GM23338 (cell line): ENCODE results near the gene TRIM37. TPM values are rescaled to one million over a fixed set of nuclear protein-coding genes. Genes with fewer than 3 reads are reported as not detected.

ENCODE experiments used
- ATAC-seq: fragments of 200-7000 bp; cut with Tn5 transposase; 3 replicates; pipeline ENCODE4 v1.9.1; 2020
- DNase-seq: peaks from one replicate; pipeline ENCODE4 v3.0.0-alpha.2; 2015; ENCODE audit warnings: low spot score
- H2AFZ ChIP-seq: fragments of 200-600 bp; sonication (generic); 2 replicates; pipeline ENCODE4 v1.8.0; 2016; ENCODE audit warnings: antibody characterized with exemption, mild to moderate bottlenecking, moderate library complexity
- H3F3A ChIP-seq: fragments of 200-600 bp; sonication (generic); replicated peaks from 2 replicates; pipeline ENCODE4 v1.8.0; 2017; ENCODE audit warnings: antibody characterized with exemption, mixed run types, low read depth
- H3K27ac ChIP-seq: fragments of 200-600 bp; sonication (generic); 2 replicates; pipeline ENCODE4 v1.6.1; 2016; ENCODE audit warnings: low read depth
- H3K27me3 ChIP-seq: fragments of 200-600 bp; sonication (generic); 2 replicates; pipeline ENCODE4 v1.8.0; 2016; ENCODE audit warnings: mild to moderate bottlenecking, mixed run types, moderate library complexity; ENCODE audit not compliant: insufficient read depth
- H3K36me3 ChIP-seq: fragments of 200-600 bp; sonication (generic); 2 replicates; pipeline ENCODE4 v1.8.0; 2016; ENCODE audit warnings: mild to moderate bottlenecking; ENCODE audit not compliant: insufficient read depth
- H3K4me1 ChIP-seq: fragments of 200-600 bp; sonication (generic); 2 replicates; pipeline ENCODE4 v1.8.0; 2016; ENCODE audit warnings: mild to moderate bottlenecking, moderate library complexity; ENCODE audit not compliant: insufficient read depth
- H3K4me2 ChIP-seq: fragments of 200-600 bp; sonication (generic); 2 replicates; pipeline ENCODE4 v1.7.1; 2017; ENCODE audit warnings: mixed run types
- H3K4me3 ChIP-seq: fragments of 200-600 bp; sonication (generic); 2 replicates; pipeline ENCODE4 v1.6.1; 2016; ENCODE audit warnings: mixed run types
- H3K79me2 ChIP-seq: fragments of 200-600 bp; sonication (generic); replicated peaks from 2 replicates; pipeline ENCODE4 v1.8.0; 2017; ENCODE audit warnings: mild to moderate bottlenecking; ENCODE audit not compliant: insufficient read depth
- H3K9me2 ChIP-seq: fragments of 200-600 bp; sonication (generic); 2 replicates; pipeline ENCODE4 v1.8.0; 2017; ENCODE audit not compliant: insufficient read depth
- H4K20me1 ChIP-seq: fragments of 200-600 bp; sonication (generic); replicated peaks from 2 replicates; pipeline ENCODE4 v1.8.0; 2017; ENCODE audit warnings: mild to moderate bottlenecking; ENCODE audit not compliant: insufficient read depth
- H3K27ac Mint-ChIP-seq: 2 replicates; pipeline ENCODE4 v1.8.0; 2020; ENCODE audit warnings: inconsistent platforms, mild to moderate bottlenecking, moderate library complexity, mixed read lengths
- H3K27me3 Mint-ChIP-seq: 3 replicates; pipeline ENCODE4 v1.8.0; 2022; ENCODE audit warnings: low read depth, mild to moderate bottlenecking, moderate library complexity, mixed read lengths, inconsistent platforms; ENCODE audit not compliant: insufficient read depth, poor library complexity
- H3K36me3 Mint-ChIP-seq: 3 replicates; pipeline ENCODE4 v1.8.0; 2021; ENCODE audit warnings: low read depth, mild to moderate bottlenecking, inconsistent platforms, moderate library complexity, mixed read lengths
- H3K4me1 Mint-ChIP-seq: 3 replicates; pipeline ENCODE4 v1.8.0; 2020; ENCODE audit warnings: mild to moderate bottlenecking, inconsistent platforms, mixed read lengths
- H3K4me3 Mint-ChIP-seq: 3 replicates; pipeline ENCODE4 v1.8.0; 2021; ENCODE audit warnings: moderate library complexity, mild to moderate bottlenecking, inconsistent platforms, mixed read lengths
- H3K9me3 Mint-ChIP-seq: 3 replicates; pipeline ENCODE4 v1.8.0; 2020; ENCODE audit warnings: moderate library complexity, mild to moderate bottlenecking, inconsistent platforms, mixed read lengths
- CREB1 ChIP-seq: fragments of 250-450 bp; sonication (Bioruptor Pico); IDR thresholded peaks from 2 replicates; pipeline ENCODE4 v1.5.0; 2020; ENCODE audit warnings: low read depth, mild to moderate bottlenecking, moderate library complexity
- EZH2 ChIP-seq: fragments of 200-600 bp; sonication (generic); IDR thresholded peaks from one replicate; pipeline ENCODE4 v1.8.0; 2017; ENCODE audit warnings: antibody characterized with exemption, mild to moderate bottlenecking, low read depth; ENCODE audit not compliant: unreplicated experiment
- JUNB ChIP-seq: IDR thresholded peaks from one replicate; pipeline ENCODE4 v1.6.1; 2016; ENCODE audit warnings: antibody characterized with exemption; ENCODE audit not compliant: unreplicated experiment
- POLR2AphosphoS5 ChIP-seq: IDR thresholded peaks from 2 replicates; pipeline ENCODE4 v1.6.1; 2016; ENCODE audit warnings: antibody characterized with exemption, low read depth
- STAT1 ChIP-seq: IDR thresholded peaks from one replicate; pipeline ENCODE4 v1.6.1; 2016; ENCODE audit warnings: antibody characterized with exemption; ENCODE audit not compliant: unreplicated experiment
- ZNF331 ChIP-seq: fragments of 250-450 bp; sonication (Bioruptor Pico); IDR thresholded peaks from 2 replicates; pipeline ENCODE4 v1.5.0; 2020; ENCODE audit warnings: low read depth, mild to moderate bottlenecking, moderate library complexity
- polyA plus RNA-seq: library from polyadenylated mRNA; unstranded; fragments of >200 nt; fragmentation: Nextera tagmentation; extraction: Ambion mirVana; gene quantifications from 2 replicates; pipeline ENCODE4 v1.2.1, GENCODE V29; 2016
- total RNA-seq: library from RNA; depleted of rRNA; stranded (reverse); fragments of >200 nt; shearing (Covaris generic); gene quantifications from 2 replicates; pipeline ENCODE4 v1.2.3, GENCODE V29; 2014
- TF ChIP-seq, protein P1 (sequence below): fragments of 250-450 bp; sonication (Bioruptor Pico); IDR thresholded peaks from 2 replicates; pipeline ENCODE4 v1.5.0; 2020; ENCODE audit warnings: mild to moderate bottlenecking, moderate library complexity
- TF ChIP-seq, protein P2 (sequence below), 2 experiments: fragments of 200-600 bp in 1 of 2; sonication (generic) in 1 of 2; conservative IDR thresholded peaks; 2 replicates each; pipeline versions ENCODE4 v1.5.1 to v1.6.1; 2016 to 2017; ENCODE audit warnings: antibody characterized with exemption in 2 of 2, low read depth in 2 of 2, mild to moderate bottlenecking in 2 of 2, moderate library complexity in 1 of 2

The TRIM37 gene
- total and polyA plus RNA-seq, 2 experiments from 2014 or later, result 61.1 to 71.2 TPM

DNA sequence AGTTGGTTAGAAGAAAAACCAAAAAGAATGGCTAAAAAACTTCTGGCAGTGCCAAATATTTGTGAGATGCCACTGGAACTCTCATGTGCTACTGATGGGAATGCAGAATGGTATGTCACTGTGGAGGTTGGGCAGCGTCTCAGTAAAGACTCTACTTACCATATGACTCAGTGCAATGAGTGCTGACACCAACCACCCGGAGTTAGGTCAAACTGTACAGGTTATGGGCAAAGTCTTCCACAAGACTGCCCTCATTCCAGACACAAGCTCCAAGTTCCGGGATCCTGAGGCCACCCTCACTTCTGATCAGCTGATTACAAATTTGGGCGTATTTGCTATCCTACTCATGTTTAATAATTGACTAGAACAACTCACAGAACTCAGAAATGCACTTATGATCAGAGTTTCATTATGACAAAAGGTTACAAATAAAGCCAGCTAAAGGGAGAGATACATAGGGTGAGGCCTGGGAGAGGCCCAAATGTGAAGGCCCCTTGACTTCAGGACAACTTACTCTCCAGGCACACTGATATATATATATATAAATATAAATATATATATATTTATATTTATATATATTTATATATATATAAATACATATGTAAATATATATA is 114.9 kb downstream of the TRIM37 start:
- no peak overlapping the region for H3K4me2 ChIP-seq
- TF ChIP-seq ZNF331, result no peak
- TF ChIP-seq, protein P1, sequence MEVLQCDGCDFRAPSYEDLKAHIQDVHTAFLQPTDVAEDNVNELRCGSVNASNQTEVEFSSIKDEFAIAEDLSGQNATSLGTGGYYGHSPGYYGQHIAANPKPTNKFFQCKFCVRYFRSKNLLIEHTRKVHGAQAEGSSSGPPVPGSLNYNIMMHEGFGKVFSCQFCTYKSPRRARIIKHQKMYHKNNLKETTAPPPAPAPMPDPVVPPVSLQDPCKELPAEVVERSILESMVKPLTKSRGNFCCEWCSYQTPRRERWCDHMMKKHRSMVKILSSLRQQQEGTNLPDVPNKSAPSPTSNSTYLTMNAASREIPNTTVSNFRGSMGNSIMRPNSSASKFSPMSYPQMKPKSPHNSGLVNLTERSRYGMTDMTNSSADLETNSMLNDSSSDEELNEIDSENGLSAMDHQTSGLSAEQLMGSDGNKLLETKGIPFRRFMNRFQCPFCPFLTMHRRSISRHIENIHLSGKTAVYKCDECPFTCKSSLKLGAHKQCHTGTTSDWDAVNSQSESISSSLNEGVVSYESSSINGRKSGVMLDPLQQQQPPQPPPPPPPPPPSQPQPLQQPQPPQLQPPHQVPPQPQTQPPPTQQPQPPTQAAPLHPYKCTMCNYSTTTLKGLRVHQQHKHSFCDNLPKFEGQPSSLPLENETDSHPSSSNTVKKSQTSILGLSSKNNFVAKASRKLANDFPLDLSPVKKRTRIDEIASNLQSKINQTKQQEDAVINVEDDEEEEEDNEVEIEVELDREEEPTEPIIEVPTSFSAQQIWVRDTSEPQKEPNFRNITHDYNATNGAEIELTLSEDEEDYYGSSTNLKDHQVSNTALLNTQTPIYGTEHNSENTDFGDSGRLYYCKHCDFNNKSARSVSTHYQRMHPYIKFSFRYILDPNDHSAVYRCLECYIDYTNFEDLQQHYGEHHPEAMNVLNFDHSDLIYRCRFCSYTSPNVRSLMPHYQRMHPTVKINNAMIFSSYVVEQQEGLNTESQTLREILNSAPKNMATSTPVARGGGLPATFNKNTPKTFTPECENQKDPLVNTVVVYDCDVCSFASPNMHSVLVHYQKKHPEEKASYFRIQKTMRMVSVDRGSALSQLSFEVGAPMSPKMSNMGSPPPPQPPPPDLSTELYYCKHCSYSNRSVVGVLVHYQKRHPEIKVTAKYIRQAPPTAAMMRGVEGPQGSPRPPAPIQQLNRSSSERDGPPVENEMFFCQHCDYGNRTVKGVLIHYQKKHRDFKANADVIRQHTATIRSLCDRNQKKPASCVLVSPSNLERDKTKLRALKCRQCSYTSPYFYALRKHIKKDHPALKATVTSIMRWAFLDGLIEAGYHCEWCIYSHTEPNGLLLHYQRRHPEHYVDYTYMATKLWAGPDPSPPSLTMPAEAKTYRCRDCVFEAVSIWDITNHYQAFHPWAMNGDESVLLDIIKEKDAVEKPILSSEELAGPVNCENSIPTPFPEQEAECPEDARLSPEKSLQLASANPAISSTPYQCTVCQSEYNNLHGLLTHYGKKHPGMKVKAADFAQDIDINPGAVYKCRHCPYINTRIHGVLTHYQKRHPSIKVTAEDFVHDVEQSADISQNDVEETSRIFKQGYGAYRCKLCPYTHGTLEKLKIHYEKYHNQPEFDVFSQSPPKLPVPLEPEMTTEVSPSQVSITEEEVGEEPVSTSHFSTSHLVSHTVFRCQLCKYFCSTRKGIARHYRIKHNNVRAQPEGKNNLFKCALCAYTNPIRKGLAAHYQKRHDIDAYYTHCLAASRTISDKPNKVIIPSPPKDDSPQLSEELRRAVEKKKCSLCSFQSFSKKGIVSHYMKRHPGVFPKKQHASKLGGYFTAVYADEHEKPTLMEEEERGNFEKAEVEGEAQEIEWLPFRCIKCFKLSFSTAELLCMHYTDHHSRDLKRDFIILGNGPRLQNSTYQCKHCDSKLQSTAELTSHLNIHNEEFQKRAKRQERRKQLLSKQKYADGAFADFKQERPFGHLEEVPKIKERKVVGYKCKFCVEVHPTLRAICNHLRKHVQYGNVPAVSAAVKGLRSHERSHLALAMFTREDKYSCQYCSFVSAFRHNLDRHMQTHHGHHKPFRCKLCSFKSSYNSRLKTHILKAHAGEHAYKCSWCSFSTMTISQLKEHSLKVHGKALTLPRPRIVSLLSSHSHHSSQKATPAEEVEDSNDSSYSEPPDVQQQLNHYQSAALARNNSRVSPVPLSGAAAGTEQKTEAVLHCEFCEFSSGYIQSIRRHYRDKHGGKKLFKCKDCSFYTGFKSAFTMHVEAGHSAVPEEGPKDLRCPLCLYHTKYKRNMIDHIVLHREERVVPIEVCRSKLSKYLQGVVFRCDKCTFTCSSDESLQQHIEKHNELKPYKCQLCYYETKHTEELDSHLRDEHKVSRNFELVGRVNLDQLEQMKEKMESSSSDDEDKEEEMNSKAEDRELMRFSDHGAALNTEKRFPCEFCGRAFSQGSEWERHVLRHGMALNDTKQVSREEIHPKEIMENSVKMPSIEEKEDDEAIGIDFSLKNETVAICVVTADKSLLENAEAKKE, result no peak
- TF ChIP-seq CREB1, result no peak
- no peak for TF ChIP-seq POLR2AphosphoS5
- no peak for TF ChIP-seq EZH2
- TF ChIP-seq STAT1, result no peak
- TF ChIP-seq JUNB, result no peak
- TF ChIP-seq, protein P2, sequence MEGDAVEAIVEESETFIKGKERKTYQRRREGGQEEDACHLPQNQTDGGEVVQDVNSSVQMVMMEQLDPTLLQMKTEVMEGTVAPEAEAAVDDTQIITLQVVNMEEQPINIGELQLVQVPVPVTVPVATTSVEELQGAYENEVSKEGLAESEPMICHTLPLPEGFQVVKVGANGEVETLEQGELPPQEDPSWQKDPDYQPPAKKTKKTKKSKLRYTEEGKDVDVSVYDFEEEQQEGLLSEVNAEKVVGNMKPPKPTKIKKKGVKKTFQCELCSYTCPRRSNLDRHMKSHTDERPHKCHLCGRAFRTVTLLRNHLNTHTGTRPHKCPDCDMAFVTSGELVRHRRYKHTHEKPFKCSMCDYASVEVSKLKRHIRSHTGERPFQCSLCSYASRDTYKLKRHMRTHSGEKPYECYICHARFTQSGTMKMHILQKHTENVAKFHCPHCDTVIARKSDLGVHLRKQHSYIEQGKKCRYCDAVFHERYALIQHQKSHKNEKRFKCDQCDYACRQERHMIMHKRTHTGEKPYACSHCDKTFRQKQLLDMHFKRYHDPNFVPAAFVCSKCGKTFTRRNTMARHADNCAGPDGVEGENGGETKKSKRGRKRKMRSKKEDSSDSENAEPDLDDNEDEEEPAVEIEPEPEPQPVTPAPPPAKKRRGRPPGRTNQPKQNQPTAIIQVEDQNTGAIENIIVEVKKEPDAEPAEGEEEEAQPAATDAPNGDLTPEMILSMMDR (conservative IDR thresholded peaks at IDR 0.05; ENCODE audit: low read depth in 2 of 2), result no peak
- H2AFZ ChIP-seq, result no peak overlapping the region
- Mint-ChIP-seq H3K27me3 (peaks cover 7% of the 10 kb centered on the region), H3K4me1 (peaks cover 25% of the 10 kb centered on the region), H3K9me3 (no peaks in the 10 kb centered on the region; the same call in 2 of the 3 replicates), H3K36me3 (peaks cover 2% of the 10 kb centered on the region; the same call in 2 of the 3 replicates), H3K27ac (peak overlapping the region; percentile 85; the same call in 1 of the 2 replicates), H3K4me3 (no peak overlapping the region)
- H3K9me2 ChIP-seq, result no peaks in the 10 kb centered on the region
- H3K4me3 ChIP-seq, result no peak overlapping the region
- 0 out of 2 replicates have a peak, but pooled peaks cover 3% of the 10 kb centered on the region for H4K20me1 ChIP-seq
- 0 out of 2 replicates have a peak, but pooled peaks cover 3% of the 10 kb centered on the region for H3K4me1 ChIP-seq
- ATAC-seq, result no peak
- H3K36me3 ChIP-seq, result no peaks in the 10 kb centered on the region
- no peaks in the 10 kb centered on the region for H3K79me2 ChIP-seq
- no peaks in the 10 kb centered on the region for H3K27me3 ChIP-seq
- no peak for DNase-seq
- H3F3A ChIP-seq, result no peaks in the 10 kb centered on the region; the same call in 1 of the 2 replicates
- peak overlapping the region; percentile 72; the same call in 1 of the 2 replicates for H3K27ac ChIP-seq
